Measurements from ENCODE around the gene ABHD12.

ABHD12 gene

GRCh38 chr20:25380945-25381614 is 9.6 kb downstream of the ABHD12 start:
- DNase-seq: no peak

- no peak for DNase-seq
Observed at GRCh38 chr20:25378884-25379733, 11.5 kb downstream of the ABHD12 start.

GRCh38 chr20:25378189-25378883 is 12.3 kb downstream of the ABHD12 start:
- DNase-seq: no peak

- DNase-seq: no peak
Observed at GRCh38 chr20:25376886-25377285, 13.7 kb downstream of the ABHD12 start.

- no peak for DNase-seq
Observed at GRCh38 chr20:25376236-25376635, 14.4 kb downstream of the ABHD12 start.

- DNase-seq: no peak
Observed at GRCh38 chr20:25374842-25375241, 15.8 kb downstream of the ABHD12 start.

- no peak for DNase-seq
Observed at GRCh38 chr20:25372584-25373336, 17.9 kb downstream of the ABHD12 start.

- no peak for DNase-seq
Observed at GRCh38 chr20:25369971-25370370, 20.7 kb downstream of the ABHD12 start.

GRCh38 chr20:25369529-25369928 is 21.1 kb downstream of the ABHD12 start:
- DNase-seq: no peak

GRCh38 chr20:25368976-25369375 is 21.7 kb downstream of the ABHD12 start:
- no peak for DNase-seq

- DNase-seq: no peak
Observed at GRCh38 chr20:25368526-25368925, 22.1 kb downstream of the ABHD12 start.

GRCh38 chr20:25364879-25365699 is 25.5 kb downstream of the ABHD12 start:
- no peak for DNase-seq

- no peak for DNase-seq
Observed at GRCh38 chr20:25364180-25364788, 26.4 kb downstream of the ABHD12 start.

GRCh38 chr20:25361287-25361683 is 29.4 kb downstream of the ABHD12 start:
- no peak for DNase-seq

GRCh38 chr20:25360631-25361286 is 29.9 kb downstream of the ABHD12 start:
- DNase-seq: no peak

- DNase-seq: no peak
Observed at GRCh38 chr20:25356271-25356933, 34.2 kb downstream of the ABHD12 start.

GRCh38 chr20:25355866-25356265 is 34.8 kb downstream of the ABHD12 start:
- no peak for DNase-seq

- no peak for DNase-seq
Observed at GRCh38 chr20:25355011-25355595, 35.5 kb downstream of the ABHD12 start.

- DNase-seq: no peak
Observed at GRCh38 chr20:25353747-25354705, 36.6 kb downstream of the ABHD12 start.
